IMR-90 (cell line): ENCODE results near the gene DHDH. TPM values are rescaled to one million over a fixed set of nuclear protein-coding genes. Genes with fewer than 3 reads are reported as not detected.

Experiments
- ATAC-seq: fragments of 200-7000 bp; cut with Tn5 transposase; 2 replicates; pipeline ENCODE4 v1.9.1; 2020; ENCODE audit warnings: low read depth, mild to moderate bottlenecking, moderate library complexity
- BruUV-seq: library from RNA; stranded (reverse); fragments of 400-500 nt; replicated peaks from 2 replicates; lab custom pipeline; 2021; lab: Mats Ljungman, UMichigan
- CTCF ChIA-PET: fragments of 300-600 bp; formaldehyde crosslinking; extraction: SDS; loops from one replicate; lab custom pipeline; 2021; ENCODE audit warnings: antibody characterized with exemption; lab: Yijun Ruan, JAX
- POLR2A ChIA-PET: fragments of 300-600 bp; sonication (Branson Sonifier 250); formaldehyde crosslinking; loops from one replicate; lab custom pipeline; 2022; ENCODE audit warnings: antibody characterized with exemption; ENCODE audit not compliant: unreplicated experiment; lab: Charles Lee
- DNase-seq: peaks from one replicate; pipeline ENCODE4 v3.0.0; 2013
- H2AFZ ChIP-seq: replicated peaks from 2 replicates; pipeline ENCODE3; 2013; ENCODE audit warnings: low read length, mild to moderate bottlenecking; ENCODE audit not compliant: poor library complexity
- H2AK5ac ChIP-seq: 2 replicates; pipeline ENCODE4 v1.6.1; 2013; ENCODE audit warnings: low read depth, low read length, inconsistent platforms
- H2AK9ac ChIP-seq: replicated peaks from 2 replicates; pipeline ENCODE3; 2013; ENCODE audit warnings: mild to moderate bottlenecking, low read depth, low read length, moderate library complexity; ENCODE audit not compliant: poor library complexity
- H2BK120ac ChIP-seq: 2 replicates; pipeline ENCODE4 v1.6.1; 2013; ENCODE audit warnings: low read depth, low read length, inconsistent platforms
- H2BK15ac ChIP-seq: 3 replicates; pipeline ENCODE4 v1.6.1; 2013; ENCODE audit warnings: low read depth, low read length, inconsistent platforms
- H2BK20ac ChIP-seq: 2 replicates; pipeline ENCODE4 v1.6.1; 2013; ENCODE audit warnings: low read depth, mild to moderate bottlenecking, inconsistent platforms, low read length, moderate library complexity
- H2BK5ac ChIP-seq: 2 replicates; pipeline ENCODE4 v1.6.1; 2013; ENCODE audit warnings: mild to moderate bottlenecking, low read depth, low read length, inconsistent platforms; ENCODE audit not compliant: poor library complexity, severe bottlenecking
- H3K14ac ChIP-seq: replicated peaks from 2 replicates; pipeline ENCODE4 v1.6.1; 2013; ENCODE audit warnings: low read depth, low read length, inconsistent platforms
- H3K18ac ChIP-seq: 2 replicates; pipeline ENCODE4 v1.6.1; 2013; ENCODE audit warnings: low read depth, low read length, control low read depth
- H3K23ac ChIP-seq: 2 replicates; pipeline ENCODE4 v1.6.1; 2013; ENCODE audit warnings: low read depth, low read length, inconsistent platforms
- H3K27ac ChIP-seq: 2 replicates; pipeline ENCODE4 v1.5.1; 2013; ENCODE audit warnings: mild to moderate bottlenecking, control low read depth, low read length; ENCODE audit not compliant: insufficient read depth
- H3K27me3 ChIP-seq: 2 replicates; pipeline ENCODE4 v1.6.1; 2013; ENCODE audit warnings: low read length; ENCODE audit not compliant: control insufficient read depth, insufficient read depth
- H3K36me3 ChIP-seq: 2 replicates; pipeline ENCODE4 v1.6.1; 2013; ENCODE audit warnings: low read length, mixed read lengths; ENCODE audit not compliant: control insufficient read depth, insufficient read depth
- H3K4ac ChIP-seq: 2 replicates; pipeline ENCODE4 v1.6.1; 2013; ENCODE audit warnings: low read depth, low read length, inconsistent platforms
- H3K4me1 ChIP-seq: 2 replicates; pipeline ENCODE4 v1.6.1; 2013; ENCODE audit warnings: low read length, mixed read lengths; ENCODE audit not compliant: control insufficient read depth, insufficient read depth
- H3K4me2 ChIP-seq: 2 replicates; pipeline ENCODE4 v1.6.1; 2013; ENCODE audit warnings: low read depth, mild to moderate bottlenecking, control low read depth, low read length, moderate library complexity
- H3K4me3 ChIP-seq: 2 replicates; pipeline ENCODE4 v1.5.1; 2013; ENCODE audit warnings: low read depth, mild to moderate bottlenecking, control low read depth, low read length, moderate library complexity; ENCODE audit not compliant: insufficient read depth
- H3K56ac ChIP-seq: 2 replicates; pipeline ENCODE4 v1.6.1; 2013; ENCODE audit warnings: low read length, inconsistent platforms; ENCODE audit not compliant: insufficient read depth; ENCODE audit errors: extremely low read depth
- H3K79me1 ChIP-seq, 2 experiments: 2 replicates each; pipeline ENCODE4 v1.6.1; 2013; ENCODE audit warnings: low read length in 2 of 2, inconsistent platforms in 1 of 2, low read depth in 1 of 2
- H3K9ac ChIP-seq: 2 replicates; pipeline ENCODE4 v1.6.1; 2013; ENCODE audit warnings: low read depth, low read length, control low read depth
- H3K9me1 ChIP-seq: 2 replicates; pipeline ENCODE4 v1.6.1; 2013; ENCODE audit warnings: low read length, inconsistent platforms; ENCODE audit not compliant: insufficient read depth
- H3K9me3 ChIP-seq: 2 replicates; pipeline ENCODE4 v1.6.1; 2013; ENCODE audit warnings: low read length; ENCODE audit not compliant: control insufficient read depth, insufficient read depth
- H4K20me1 ChIP-seq: 2 replicates; pipeline ENCODE4 v1.6.1; 2013; ENCODE audit warnings: low read length, inconsistent platforms; ENCODE audit not compliant: insufficient read depth
- H4K5ac ChIP-seq: 2 replicates; pipeline ENCODE4 v1.6.1; 2013; ENCODE audit warnings: mild to moderate bottlenecking, low read depth, low read length, control low read depth
- H4K8ac ChIP-seq, 2 experiments: 2 replicates each; pipeline ENCODE4 v1.6.1; 2013; ENCODE audit warnings: low read depth in 2 of 2, low read length in 2 of 2, control low read depth in 1 of 2, inconsistent platforms in 1 of 2
- H4K91ac ChIP-seq: 2 replicates; pipeline ENCODE4 v1.6.1; 2013; ENCODE audit warnings: low read depth, low read length, inconsistent platforms; ENCODE audit not compliant: insufficient read depth
- BHLHE40 ChIP-seq: fragments of 150-350 bp; IDR thresholded peaks from 2 replicates; pipeline ENCODE4 v1.6.1; 2016; ENCODE audit warnings: mild to moderate bottlenecking, low read depth, low read length
- CTCF ChIP-seq: conservative IDR thresholded peaks from 2 replicates; pipeline ENCODE4 v1.5.1; 2012; ENCODE audit warnings: mild to moderate bottlenecking, low read depth, low read length, improper control_type of control experiment
- FOS ChIP-seq: fragments of 150-350 bp; IDR thresholded peaks from 2 replicates; pipeline ENCODE4 v1.6.1; 2016; ENCODE audit warnings: low read depth, low read length
- MAFK ChIP-seq: IDR thresholded peaks from 2 replicates; pipeline ENCODE4 v1.6.1; 2012; ENCODE audit warnings: low read depth, low read length, improper control_type of control experiment
- MAZ ChIP-seq: IDR thresholded peaks from 2 replicates; pipeline ENCODE4 v1.6.1; 2012; ENCODE audit warnings: low read depth, mild to moderate bottlenecking, low read length, improper control_type of control experiment, moderate library complexity, borderline replicate concordance
- POLR2A ChIP-seq: IDR thresholded peaks from 2 replicates; pipeline ENCODE4 v1.6.1; 2012; ENCODE audit warnings: mild to moderate bottlenecking, low read depth, low read length
- RCOR1 ChIP-seq: IDR thresholded peaks from 2 replicates; pipeline ENCODE4 v1.6.1; 2012; ENCODE audit warnings: mild to moderate bottlenecking, low read length, improper control_type of control experiment; ENCODE audit not compliant: insufficient replicate concordance
- USF2 ChIP-seq: fragments of 150-350 bp; IDR thresholded peaks from 2 replicates; pipeline ENCODE4 v1.6.1; 2017; ENCODE audit warnings: mild to moderate bottlenecking, antibody characterized with exemption, low read length, low read depth
- WGBS, 2 experiments: methylation state at CpG; one replicate each; pipeline versions ENCODE4 v1.1.5 to v1.1.7; 2013; ENCODE audit warnings: missing lambda C conversion rate in 2 of 2; ENCODE audit not compliant: insufficient read length in 1 of 2; ENCODE audit errors: extremely low coverage in 2 of 2; 5-methylcytosine and 5-hydroxymethylcytosine counted together
- dilution Hi-C: fragments of 300-500 bp; cut with HindIII; formaldehyde crosslinking; loops from one replicate; pipeline ENCODE4 v1.14.3; 2018; ENCODE audit warnings: low sequenced_read_pairs; ENCODE audit not compliant: unreplicated experiment
- in situ Hi-C: fragments of 300-500 bp; cut with MboI; formaldehyde crosslinking; loops from 3 replicates; pipeline ENCODE4 v1.14.3; 2019; ENCODE audit warnings: low sequenced_read_pairs, inconsistent platforms, mixed read lengths
- intact Hi-C: fragments of 100-400 bp; cut with micrococcal nuclease; formaldehyde crosslinking; loops from 2 replicates; pipeline ENCODE4 v1.10.0; 2022
- polyA plus RNA-seq, 3 experiments: library from polyadenylated mRNA; depleted of rRNA; stranded (reverse); fragments of >200 nt; gene quantifications; 2 replicates each; pipeline ENCODE4 v1.2.3, GENCODE V29; 2012; ENCODE audit warnings: low replicate concordance in 1 of 3
- total RNA-seq: library from RNA; depleted of rRNA; stranded (reverse); fragments of >200 nt; gene quantifications from 2 replicates; pipeline ENCODE4 v1.2.3, GENCODE V29; 2012

DHDH gene
- total and polyA plus RNA-seq, 2 of the 4 experiments (the other 2 are of a cell fraction) = 0.36 to 0.53 TPM

GRCh38 chr19:48943081-48943480 lies 9.6 kb downstream of the DHDH start:
- no peak overlapping the region for H3K4me2 ChIP-seq
- H3K23ac ChIP-seq = no peak overlapping the region
- H4K5ac ChIP-seq = no peak overlapping the region
- no peaks in the 10 kb centered on the region for H3K27me3 ChIP-seq
- dilution Hi-C loops = no loop called here
- no peak overlapping the region for H3K27ac ChIP-seq
- no peak overlapping the region for H3K9ac ChIP-seq
- H4K91ac ChIP-seq = no peak overlapping the region
- H3K79me1 ChIP-seq = no peaks in the 10 kb centered on the region
- no peaks in the 10 kb centered on the region for H4K20me1 ChIP-seq
- no peak overlapping the region for H3K4ac ChIP-seq
- H3K18ac ChIP-seq = no peak overlapping the region
- intact Hi-C loops = no loop called here
- DNase-seq = no peak
- no peaks in the 10 kb centered on the region for H3K4me1 ChIP-seq
- in situ Hi-C loops = no loop called here
- no peak overlapping the region for H2BK5ac ChIP-seq
- 78% methylated on average over 2 of the region's 6 CpGs; no CpG with 5 or more reads in 1 of the 2 experiments for WGBS, 2 experiments
- no peaks in the 10 kb centered on the region for H3K9me1 ChIP-seq
- POLR2A ChIA-PET = interaction anchor here (0.7 kb wide), 1 partner anchor 9 kb away, joined by 4 read pairs; no protein-coding TSS in a partner anchor
- H2AK5ac ChIP-seq = no peak overlapping the region
- H3K56ac ChIP-seq = no peak overlapping the region
- no peak for ATAC-seq
- H3K14ac ChIP-seq = no peak overlapping the region
- H3K9me3 ChIP-seq = peaks cover 12% of the 10 kb centered on the region; the same call in 1 of the 2 replicates
- H2BK15ac ChIP-seq = no peak overlapping the region
- H2AK9ac ChIP-seq = no peak overlapping the region
- TF ChIP-seq RCOR1 (no peak), CTCF (no peak), USF2 (no peak), MAZ (no peak), MAFK (no peak), BHLHE40 (no peak), POLR2A (no peak), FOS (no peak)
- H3K36me3 ChIP-seq = no peaks in the 10 kb centered on the region
- CTCF ChIA-PET = no interaction called here
- H4K8ac ChIP-seq = no peak overlapping the region
- BruUV-seq = no TSS peak
- H2BK20ac ChIP-seq = no peak overlapping the region
- no peak overlapping the region for H2BK120ac ChIP-seq
- no peak overlapping the region for H2AFZ ChIP-seq
- no peak overlapping the region for H3K4me3 ChIP-seq
